Thyroid gland (tissue), 4 donors: Measurements from ENCODE around the gene JAKMIP3. TPM values are rescaled to one million over a fixed set of nuclear protein-coding genes. Genes with fewer than 3 reads are reported as not detected.
A peak's percentile ranks its signal among the peaks of the same experiment; 100 is the strongest.

Source experiments
- DNase-seq, 2 donors: peaks; one replicate each; pipeline ENCODE4 v3.0.0-alpha.2; 2019
- H3K27ac ChIP-seq, 3 donors: fragments of 200-600 bp; sonication (generic); 1 replicate in 2 of 3; 2 replicates in 1 of 3; pipeline ENCODE4 v1.5.1; 2016 to 2019; ENCODE audit warnings: mild to moderate bottlenecking in 1 of 3, moderate library complexity in 1 of 3
- H3K27me3 ChIP-seq: fragments of 200-600 bp; sonication (generic); one replicate; pipeline ENCODE4 v1.5.1; 2019
- H3K36me3 ChIP-seq, 2 donors: fragments of 200-600 bp; sonication (generic); one replicate each; pipeline ENCODE4 v1.5.1; 2016 to 2019
- H3K4me1 ChIP-seq, 2 donors: fragments of 200-600 bp; sonication (generic); one replicate each; pipeline ENCODE4 v1.5.1; 2017 to 2019
- H3K4me3 ChIP-seq, 3 donors: fragments of 200-600 bp; sonication (generic); replicated peaks in 1 of 3; 1 replicate in 2 of 3; 2 replicates in 1 of 3; pipeline ENCODE4 v1.5.1; 2016; ENCODE audit warnings: mild to moderate bottlenecking in 1 of 3
- H3K9me3 ChIP-seq: fragments of 200-600 bp; sonication (generic); one replicate; pipeline ENCODE4 v1.5.1; 2017
- CTCF ChIP-seq, 6 experiments: fragments of 200-600 bp in 3 of 6; fragments of 450-650 bp in 3 of 6; sonication (generic) in 3 of 6; IDR thresholded peaks; one replicate each; pipeline ENCODE4 v1.5.1; 2016 to 2019; ENCODE audit warnings: antibody characterized with exemption in 6 of 6, mild to moderate bottlenecking in 2 of 6, inconsistent platforms in 1 of 6, moderate library complexity in 1 of 6
- POLR2A ChIP-seq, 2 donors: fragments of 450-650 bp; IDR thresholded peaks; one replicate each; pipeline ENCODE4 v1.6.1; 2017; ENCODE audit warnings: antibody characterized with exemption in 2 of 2, mild to moderate bottlenecking in 2 of 2, moderate library complexity in 1 of 2
- WGBS, 2 donors: methylation state at CpG; one replicate each; pipeline ENCODE4 v1.1.5; 2017; 5-methylcytosine and 5-hydroxymethylcytosine counted together
- intact Hi-C: fragments of 100-400 bp; cut with DNase I; formaldehyde crosslinking; loops from one replicate; pipeline ENCODE4 v1.15.1; 2023
- total RNA-seq, 4 donors: library from RNA; depleted of rRNA; stranded (reverse); fragments of >200 nt; gene quantifications; one replicate each; pipeline ENCODE4 v1.2.3, GENCODE V29; 2016

The JAKMIP3 gene
- total RNA-seq, 4 donors from 2014 or later: 1.1 to 3.0 (median 1.6) TPM

- Histone ChIP-seq H3K27me3 (no peaks in the 10 kb centered on the region), H3K36me3 (no peaks in the 10 kb centered on the region), H3K4me1 (peaks cover 0 to 11% of the 10 kb centered on the region in 2 donors), H3K27ac (no peak overlapping the region), H3K4me3 (no peak overlapping the region), H3K9me3 (no peaks in the 10 kb centered on the region)
- WGBS, 2 donors: 81 to 83% methylated on average over 3 of the region's 3 CpGs
- no peak for TF ChIP-seq POLR2A (IDR thresholded peaks at IDR 0.05)
- no peak for TF ChIP-seq CTCF (IDR thresholded peaks at IDR 0.05)
- intact Hi-C loops: no loop called here
- no peak for DNase-seq
These were observed 38.2 kb upstream of the JAKMIP3 start for GRCh38 chr10:132027423-132027983.

- no peaks in the 10 kb centered on the region for H3K9me3 ChIP-seq
- H3K4me1 ChIP-seq: peaks cover 0 to 2% of the 10 kb centered on the region in 2 donors
- TF ChIP-seq POLR2A (IDR thresholded peaks at IDR 0.05) (no peak), CTCF (IDR thresholded peaks at IDR 0.05) (no peak)
- intact Hi-C loops: no loop called here
- no peak overlapping the region for H3K4me3 ChIP-seq
- WGBS, 2 donors: 64 to 69% methylated on average over 6 of the region's 6 CpGs
- H3K27me3 ChIP-seq: no peaks in the 10 kb centered on the region
- H3K36me3 ChIP-seq: no peaks in the 10 kb centered on the region
- no peak for DNase-seq
- no peak overlapping the region for H3K27ac ChIP-seq
These were observed 37.0 kb upstream of the JAKMIP3 start for GRCh38 chr10:132028706-132029105.

- no peaks in the 10 kb centered on the region for H3K36me3 ChIP-seq
- TF ChIP-seq CTCF (IDR thresholded peaks at IDR 0.05): no peak
- TF ChIP-seq POLR2A (IDR thresholded peaks at IDR 0.05): no peak
- H3K4me1 ChIP-seq: peaks cover 2 to 3% of the 10 kb centered on the region in 2 donors
- no peaks in the 10 kb centered on the region for H3K9me3 ChIP-seq
- peak; percentile 34 for DNase-seq
- intact Hi-C loops: loop anchor here (10.0 kb wide), 1 partner anchor 114 kb away; no protein-coding TSS in a partner anchor
- no peak overlapping the region for H3K4me3 ChIP-seq
- WGBS, 2 donors: 26 to 44% methylated on average over 12 of the region's 12 CpGs
- no peaks in the 10 kb centered on the region for H3K27me3 ChIP-seq
- H3K27ac ChIP-seq: no peak overlapping the region
These were observed 34.8 kb upstream of the JAKMIP3 start for GRCh38 chr10:132030898-132031463.

- Histone ChIP-seq H3K27ac (no peak overlapping the region), H3K27me3 (no peaks in the 10 kb centered on the region), H3K4me3 (no peak overlapping the region), H3K36me3 (no peaks in the 10 kb centered on the region), H3K4me1 (peaks cover 5 to 10% of the 10 kb centered on the region in 2 donors), H3K9me3 (no peaks in the 10 kb centered on the region)
- TF ChIP-seq CTCF (IDR thresholded peaks at IDR 0.05) (no peak), POLR2A (IDR thresholded peaks at IDR 0.05) (no peak)
- 91 to 96% methylated on average over 5 of the region's 5 CpGs for WGBS, 2 donors
- intact Hi-C loops: loop anchor here (10.0 kb wide), 1 partner anchor 111 kb away; no protein-coding TSS in a partner anchor
- no peak for DNase-seq
These were observed 32.1 kb upstream of the JAKMIP3 start for GRCh38 chr10:132033632-132034031.

GRCh38 chr10:132035476-132035875, 30.3 kb upstream of the JAKMIP3 start:
- DNase-seq: no peak
- no peaks in the 10 kb centered on the region for H3K36me3 ChIP-seq
- 67 to 71% methylated on average over 8 of the region's 8 CpGs for WGBS, 2 donors
- H3K9me3 ChIP-seq: no peaks in the 10 kb centered on the region
- H3K4me1 ChIP-seq: peaks cover 5 to 10% of the 10 kb centered on the region in 2 donors
- intact Hi-C loops: loop anchor here (10.0 kb wide), 1 partner anchor 109 kb away; no protein-coding TSS in a partner anchor
- H3K27ac ChIP-seq: no peak overlapping the region
- TF ChIP-seq POLR2A (IDR thresholded peaks at IDR 0.05) (no peak), CTCF (IDR thresholded peaks at IDR 0.05) (no peak)
- H3K4me3 ChIP-seq: no peak overlapping the region
- no peaks in the 10 kb centered on the region for H3K27me3 ChIP-seq
